Raji (cell line): ENCODE measurements around the gene TMF1.

ENCODE experiments used
- POLR2A ChIP-seq: IDR thresholded peaks from 2 replicates; pipeline ENCODE4 v1.6.1; 2011; ENCODE audit warnings: low read depth, low read length, control low read depth; ENCODE audit not compliant: insufficient read depth

TMF1 gene

DNA sequence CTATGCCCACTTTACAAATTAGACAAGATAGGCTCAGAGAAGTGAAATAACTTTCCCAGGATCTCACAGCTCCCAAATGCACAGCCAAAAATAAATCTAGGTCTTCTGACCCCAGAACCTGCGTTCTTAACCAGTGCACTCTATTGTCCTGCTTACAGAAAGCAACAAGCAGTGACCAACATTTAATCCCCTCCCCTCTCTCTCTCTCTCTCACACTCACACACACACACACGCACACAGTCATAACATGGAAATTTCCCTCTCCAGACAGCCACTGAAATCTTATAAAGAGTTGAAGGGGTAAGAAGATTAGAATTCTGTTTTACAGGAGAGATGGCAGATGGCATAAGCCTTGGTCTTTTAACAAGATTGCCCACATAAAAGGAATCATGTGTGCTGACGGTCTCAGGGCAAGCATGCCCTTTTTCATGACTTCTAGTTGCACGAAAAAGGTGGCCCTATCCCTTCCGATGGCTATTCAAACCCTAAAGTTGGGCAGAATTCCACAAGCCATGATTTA is 68.1 kb downstream of the TMF1 start:
- no peak for TF ChIP-seq POLR2A

- no peak for TF ChIP-seq POLR2A
These were observed 74.5 kb downstream of the TMF1 start for GRCh38 chr3:68977486-68978167.

- no peak for TF ChIP-seq POLR2A
These were observed 77.4 kb downstream of the TMF1 start for GRCh38 chr3:68974711-68975110.

DNA sequence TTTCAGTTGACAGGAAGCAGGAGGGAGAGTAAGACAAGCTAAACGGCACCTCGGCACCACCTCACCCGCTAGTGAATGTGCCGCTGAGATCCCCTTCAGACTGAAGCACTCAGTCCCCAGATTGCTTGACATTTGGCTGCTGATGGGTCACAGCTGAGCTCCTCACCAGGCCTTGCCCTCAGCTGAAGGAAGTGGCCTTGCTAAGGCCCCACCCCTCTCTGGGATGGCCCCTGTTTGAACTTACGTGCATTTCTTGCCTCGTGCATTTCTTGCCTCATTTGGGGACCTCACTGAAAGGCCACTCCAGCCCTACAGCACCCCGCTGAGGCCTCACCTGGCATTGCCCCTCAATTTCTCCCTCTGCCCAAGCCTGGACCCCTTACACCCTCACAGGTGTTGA is 78.5 kb downstream of the TMF1 start:
- TF ChIP-seq POLR2A: no peak

- TF ChIP-seq POLR2A: no peak
These were observed 79.7 kb downstream of the TMF1 start for GRCh38 chr3:68972358-68972979.
